NCI-H2107 treated with DMSO at 0.1 percent for 48 hours (cell line): Measurements from ENCODE around the gene ACACB.

Source experiments
- DNase-seq: peaks from one replicate; lab custom pipeline; 2025; ENCODE audit not compliant: unreplicated experiment; lab: John Stamatoyannopoulos, UW

The ACACB gene

GRCh38 chr12:109274381-109274780 is 158.0 kb downstream of the ACACB start:
- no peak for DNase-seq

DNA sequence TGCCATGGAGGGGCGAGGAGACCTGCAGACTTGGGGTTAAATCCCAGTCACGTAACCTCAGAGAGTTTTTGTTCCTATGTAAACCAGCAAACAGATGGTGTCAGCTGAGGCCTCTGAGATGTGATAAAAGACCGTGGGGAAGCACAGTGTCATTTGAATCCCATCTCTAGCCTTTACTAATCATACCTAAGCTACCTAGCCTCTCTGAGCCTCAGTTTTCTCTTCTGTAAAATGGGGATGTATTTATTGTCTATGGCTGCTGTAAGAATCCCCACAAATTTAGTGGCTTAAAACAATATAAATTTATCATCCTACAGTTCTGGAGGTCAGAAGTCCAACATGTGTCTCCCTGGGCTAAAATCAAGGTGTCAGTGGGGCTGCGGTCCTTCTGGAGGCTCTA is 158.8 kb downstream of the ACACB start:
- no peak for DNase-seq

DNA sequence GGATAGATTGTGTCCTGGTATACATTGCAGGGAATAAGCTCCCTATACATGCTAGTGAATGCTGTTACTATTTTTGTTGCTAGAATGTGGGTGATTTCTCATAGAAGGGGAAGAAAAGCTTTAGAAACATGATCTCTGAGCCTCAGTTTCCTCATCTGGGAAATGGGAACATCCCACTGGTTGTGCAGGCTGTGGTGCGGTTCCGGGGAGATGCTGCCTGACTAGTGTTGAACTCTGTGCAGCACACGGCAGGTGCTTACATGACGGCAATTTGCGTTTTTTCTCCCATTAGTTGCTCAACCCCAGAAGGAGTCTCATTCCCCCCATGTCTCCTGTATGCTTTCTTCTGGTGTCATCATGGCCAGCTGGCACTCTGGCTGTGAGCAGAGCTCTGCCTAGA is 159.8 kb downstream of the ACACB start:
- no peak for DNase-seq

GRCh38 chr12:109277255-109277898 is 161.0 kb downstream of the ACACB start:
- DNase-seq = no peak

DNA sequence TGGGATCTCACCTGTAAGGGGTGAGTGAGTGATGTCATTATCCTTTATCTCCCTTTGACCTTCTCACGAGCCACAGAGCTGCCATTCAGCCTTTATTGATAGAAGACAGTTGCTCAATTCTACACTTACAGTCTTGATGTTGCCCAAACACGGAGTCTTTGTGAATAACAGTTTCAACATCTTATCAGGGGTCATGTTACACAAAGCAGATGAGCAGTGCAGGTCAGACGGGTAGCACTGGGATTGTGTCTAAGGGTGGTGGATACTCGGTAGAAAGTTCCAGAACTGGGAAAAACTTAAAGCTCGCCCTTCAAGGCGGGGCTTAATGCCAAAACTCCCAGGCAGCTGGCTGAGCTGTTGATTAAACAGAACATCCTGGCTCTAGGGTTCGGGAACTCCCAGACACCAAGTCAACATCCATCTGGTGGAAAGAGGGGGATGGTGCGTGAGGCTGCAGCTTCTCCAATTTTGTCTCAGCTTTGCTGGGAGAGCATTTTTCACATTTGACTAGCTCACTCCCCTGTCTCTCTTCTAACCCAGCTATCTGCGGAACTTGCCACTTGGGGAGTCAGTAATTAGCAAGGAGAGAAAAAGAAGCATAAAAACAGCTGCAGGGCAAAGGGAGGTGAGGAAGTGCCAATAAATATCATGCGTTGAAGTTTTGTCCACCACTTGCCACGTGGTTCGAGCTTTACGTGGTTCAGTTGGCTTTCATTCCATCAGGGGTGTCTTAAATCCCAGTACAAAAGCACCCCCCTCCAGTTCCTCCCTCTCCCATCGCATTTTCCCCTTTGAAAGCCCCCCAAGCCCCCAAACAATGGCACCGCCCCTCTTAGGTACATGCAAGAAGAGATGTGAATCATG is 161.7 kb downstream of the ACACB start:
- DNase-seq = peak; percentile 34

GRCh38 chr12:109278912-109279311 is 162.5 kb downstream of the ACACB start:
- DNase-seq = no peak

DNA sequence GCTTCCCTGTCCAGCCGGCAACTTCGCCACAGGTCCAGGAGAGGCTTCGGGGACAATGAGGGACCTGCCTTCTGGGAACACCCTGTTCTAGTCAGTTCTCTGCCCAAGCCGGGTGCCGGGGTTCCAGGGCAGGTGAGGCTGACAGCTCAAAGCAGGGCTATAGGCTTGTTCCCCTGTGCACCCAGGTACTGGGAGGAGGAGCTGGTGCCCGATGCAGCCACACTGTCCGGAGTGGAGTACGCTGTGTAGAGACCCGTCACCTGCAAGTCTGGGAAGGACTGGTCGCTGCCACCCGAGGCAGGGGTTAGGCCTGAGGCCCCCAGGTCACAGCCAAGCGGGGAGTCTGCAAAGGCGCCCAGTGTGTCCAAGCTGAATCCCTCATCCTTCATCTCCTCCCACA is 163.1 kb downstream of the ACACB start:
- DNase-seq = no peak

DNA sequence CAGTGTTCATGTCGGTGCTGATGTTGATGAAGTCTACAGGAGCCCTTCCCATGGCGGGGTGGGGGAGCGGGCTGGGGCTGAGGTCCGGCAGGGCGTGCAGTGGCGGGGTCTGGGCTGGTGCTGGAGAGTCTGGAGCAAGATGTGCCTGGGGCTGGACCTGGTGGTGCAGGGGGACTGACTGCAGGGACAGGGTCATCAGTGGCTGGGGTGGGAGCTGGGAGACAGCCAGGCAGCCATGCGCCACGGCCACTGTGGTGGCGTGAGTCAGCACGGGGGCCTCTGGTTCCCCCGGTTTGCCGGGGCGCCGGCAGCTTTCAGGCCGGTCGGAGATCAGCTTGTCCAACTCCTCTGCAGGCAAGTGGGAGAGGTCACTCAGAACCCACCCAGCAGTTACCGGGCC is 165.1 kb downstream of the ACACB start:
- DNase-seq = no peak

DNA sequence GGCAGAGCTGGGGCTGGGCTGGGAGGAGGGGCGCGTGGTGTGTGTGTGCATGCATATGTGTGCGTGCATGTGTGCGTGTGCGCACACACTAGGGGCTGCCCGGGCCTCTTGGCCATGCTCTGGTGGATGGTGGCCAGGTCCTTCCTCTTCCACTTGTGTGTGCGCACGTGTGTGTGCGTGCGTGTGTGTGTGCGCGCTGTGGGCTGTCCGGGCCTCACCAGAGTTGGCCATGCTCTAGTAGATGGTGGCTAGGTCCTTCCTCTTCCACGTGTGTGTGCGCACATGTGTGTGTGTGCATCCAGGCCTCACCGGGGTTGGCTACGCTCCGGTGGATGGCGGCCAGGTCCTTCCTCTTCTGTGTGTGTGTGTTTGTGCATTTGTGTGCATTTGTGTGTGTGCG is 168.0 kb downstream of the ACACB start:
- no peak for DNase-seq

DNA sequence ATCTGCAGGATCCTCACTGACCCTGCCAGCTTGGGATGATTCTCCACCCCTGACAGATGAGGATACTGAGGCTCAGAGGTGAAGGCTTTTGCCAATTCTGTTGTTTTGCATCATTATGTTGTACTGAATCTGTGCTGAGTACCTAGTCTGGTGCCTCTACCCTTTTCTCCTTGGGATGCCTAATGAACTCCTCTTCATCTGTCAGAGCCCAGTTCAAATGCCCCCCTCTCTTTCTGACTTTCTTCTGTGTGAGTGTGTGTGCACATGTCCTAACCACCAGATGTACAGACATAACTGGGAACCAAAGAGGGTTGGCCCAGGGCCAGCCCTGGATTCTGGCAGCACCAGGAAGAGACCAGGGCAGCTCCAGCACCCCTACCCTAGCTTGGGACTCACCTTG is 169.9 kb downstream of the ACACB start:
- no peak for DNase-seq

DNA sequence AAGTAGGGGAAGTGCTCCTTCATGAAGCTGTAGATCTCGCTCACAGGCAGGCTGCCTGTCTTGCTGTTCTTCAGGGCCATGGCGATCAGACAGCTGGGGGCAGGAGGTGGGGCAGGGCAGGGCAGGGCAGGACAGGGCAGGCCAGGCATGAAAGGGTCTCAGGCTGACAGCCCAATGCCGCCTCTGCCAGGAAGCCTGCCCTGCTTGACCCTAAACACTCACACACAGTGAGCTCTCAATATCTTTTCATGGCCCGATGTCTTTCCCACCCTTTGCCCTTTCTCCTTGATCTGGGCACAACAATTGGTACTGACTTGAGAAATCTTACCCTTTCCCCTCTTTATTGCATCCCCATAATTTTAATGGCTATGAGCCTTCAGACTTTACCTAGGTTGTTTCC is 170.3 kb downstream of the ACACB start:
- DNase-seq = no peak

GRCh38 chr12:109287181-109287580 is 170.8 kb downstream of the ACACB start:
- no peak for DNase-seq

- no peak for DNase-seq
Observed at GRCh38 chr12:109287811-109288469, 171.6 kb downstream of the ACACB start.

GRCh38 chr12:109288571-109288970 is 172.2 kb downstream of the ACACB start:
- no peak for DNase-seq

GRCh38 chr12:109289004-109289403 is 172.6 kb downstream of the ACACB start:
- DNase-seq = no peak

DNA sequence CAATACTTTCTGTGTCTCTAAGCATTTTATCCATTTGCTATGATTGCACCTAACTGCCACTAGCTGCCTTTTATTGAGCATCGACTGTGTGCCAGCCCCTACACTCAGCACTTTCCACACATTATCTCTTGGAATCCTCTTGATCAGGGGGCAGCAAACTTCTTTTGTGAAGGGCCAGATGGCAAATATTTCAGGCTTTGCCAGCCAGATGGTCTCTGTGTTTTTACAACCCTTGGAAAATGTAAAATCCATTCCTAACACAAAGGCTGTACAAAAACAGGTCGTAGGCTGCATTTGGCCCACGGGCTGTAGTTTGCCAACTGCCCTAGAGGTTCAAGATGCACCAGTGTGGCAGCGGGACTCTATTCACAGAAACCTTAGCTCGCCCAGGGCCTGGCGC is 173.2 kb downstream of the ACACB start:
- no peak for DNase-seq

DNA sequence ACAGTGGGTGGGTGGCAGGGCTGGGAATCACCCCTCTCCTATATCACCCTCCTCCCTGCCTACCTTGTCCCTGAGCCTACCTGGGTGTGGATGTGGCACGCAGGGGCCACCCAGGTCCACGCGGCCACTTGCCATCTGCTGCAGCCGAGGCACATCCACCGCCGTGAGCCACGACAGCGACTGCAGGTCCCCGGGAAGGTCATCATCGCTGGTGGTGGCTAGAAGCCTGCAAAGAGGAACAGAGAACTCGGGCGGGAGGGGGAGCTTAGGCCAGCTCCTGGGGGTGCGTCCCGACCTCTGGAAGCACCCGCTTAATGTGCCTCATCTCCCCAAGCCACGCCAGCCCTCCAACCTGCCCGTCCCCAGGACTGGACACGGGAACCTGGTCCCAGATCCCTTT is 173.7 kb downstream of the ACACB start:
- DNase-seq = no peak

DNA sequence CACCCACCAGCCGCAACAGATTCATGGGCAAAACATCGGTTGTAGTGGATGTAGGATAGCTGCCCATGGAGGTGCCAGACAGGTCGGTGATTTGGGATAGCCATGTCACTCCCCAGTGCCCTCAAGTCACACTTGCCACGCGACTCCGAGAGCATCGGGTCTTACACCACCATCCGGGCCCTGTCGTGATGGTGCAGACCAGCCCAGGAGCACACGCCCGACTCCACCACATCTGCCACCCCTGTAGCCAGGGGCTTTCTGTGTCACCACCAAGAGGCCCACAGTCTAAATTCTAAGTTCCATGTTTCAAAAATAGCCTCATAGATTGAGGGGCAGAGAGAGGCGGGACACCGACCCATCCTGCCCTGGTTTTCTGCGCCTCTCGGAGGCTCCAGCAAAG is 174.7 kb downstream of the ACACB start:
- DNase-seq = no peak

GRCh38 chr12:109291521-109292341 is 175.3 kb downstream of the ACACB start:
- peak; percentile 97 for DNase-seq

GRCh38 chr12:109292342-109292711 is 175.9 kb downstream of the ACACB start:
- no peak for DNase-seq

GRCh38 chr12:109293106-109293505 is 176.7 kb downstream of the ACACB start:
- no peak for DNase-seq
